ENCODE data around the gene PTRH2.

PTRH2 gene

DNA sequence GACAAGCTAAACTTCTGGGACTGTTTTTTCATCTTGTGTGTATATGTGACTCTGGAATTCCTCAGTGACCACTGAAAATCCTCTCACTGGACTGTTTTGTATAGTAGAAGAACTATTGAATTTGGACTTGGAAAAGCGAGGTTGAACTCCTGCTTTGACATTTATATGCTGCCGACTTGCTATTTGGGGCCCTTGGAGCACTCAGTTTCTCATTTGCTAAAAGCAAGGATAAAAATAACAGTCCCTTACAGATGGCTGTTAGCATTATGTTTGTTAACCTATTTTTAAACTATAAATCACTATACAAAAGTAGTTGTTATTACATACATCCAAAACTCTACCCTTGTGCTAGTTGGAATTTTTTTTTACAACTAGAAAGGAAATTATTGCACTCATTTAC, 9.2 kb upstream of the PTRH2 start:
- no peak for DNase-seq

DNA sequence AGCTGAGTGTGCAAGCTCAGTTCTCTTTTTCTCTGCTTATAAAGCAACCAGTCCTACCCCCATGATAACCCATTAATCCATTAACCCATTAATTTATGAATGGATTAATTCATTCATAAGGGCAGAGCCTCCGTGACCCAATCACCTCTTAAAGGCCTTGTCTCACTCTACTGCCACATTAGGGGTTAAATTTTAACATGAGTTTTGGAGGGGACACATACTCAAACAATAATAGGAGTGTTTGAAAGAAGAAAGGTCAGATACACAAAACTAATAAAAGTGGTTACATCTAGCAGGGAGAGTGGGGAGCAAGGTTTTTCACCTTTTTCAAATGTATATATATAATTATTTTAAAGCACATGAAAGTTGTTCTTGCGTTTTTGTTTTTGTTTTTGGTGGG, 7.0 kb upstream of the PTRH2 start:
- no peak for DNase-seq

DNA sequence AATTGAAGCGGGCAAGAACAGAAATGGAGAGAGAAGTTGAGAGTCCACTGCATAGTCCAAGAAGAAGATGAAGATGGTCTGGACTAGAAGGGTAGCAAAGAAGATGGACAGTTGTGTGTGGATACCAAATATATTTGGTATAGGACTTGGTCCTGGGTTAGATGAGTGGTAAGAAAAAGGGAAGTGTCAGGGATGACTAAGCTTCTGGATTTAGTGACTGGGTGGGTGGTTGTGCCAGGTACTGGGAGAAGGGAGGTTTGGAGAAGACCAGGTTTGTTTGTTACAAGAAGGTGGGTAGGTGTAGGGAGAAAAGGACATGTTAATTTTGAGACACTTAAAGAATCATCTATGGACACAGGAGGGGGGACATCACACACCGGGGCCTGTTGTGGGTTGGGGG, 5.6 kb upstream of the PTRH2 start:
- DNase-seq, result no peak

DNA sequence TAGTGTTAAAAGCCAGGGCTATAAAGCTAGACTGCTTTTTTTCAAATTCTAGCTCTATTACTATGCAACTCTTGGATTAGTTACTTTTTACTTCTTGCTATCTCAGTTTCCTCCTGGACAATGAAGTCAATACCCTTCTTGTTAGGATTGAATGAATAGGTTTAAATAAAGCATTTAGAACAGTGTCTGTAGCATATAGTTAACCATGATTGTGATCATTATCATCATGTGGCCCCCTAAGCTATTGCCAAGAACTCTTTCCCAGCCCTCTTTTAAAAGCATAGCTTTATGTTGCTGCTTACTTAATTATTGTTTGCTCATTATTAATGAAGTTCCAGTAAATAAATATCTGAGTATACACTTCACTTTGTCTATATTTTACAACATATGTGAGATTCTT, 4.7 kb upstream of the PTRH2 start:
- no peak for DNase-seq

DNA sequence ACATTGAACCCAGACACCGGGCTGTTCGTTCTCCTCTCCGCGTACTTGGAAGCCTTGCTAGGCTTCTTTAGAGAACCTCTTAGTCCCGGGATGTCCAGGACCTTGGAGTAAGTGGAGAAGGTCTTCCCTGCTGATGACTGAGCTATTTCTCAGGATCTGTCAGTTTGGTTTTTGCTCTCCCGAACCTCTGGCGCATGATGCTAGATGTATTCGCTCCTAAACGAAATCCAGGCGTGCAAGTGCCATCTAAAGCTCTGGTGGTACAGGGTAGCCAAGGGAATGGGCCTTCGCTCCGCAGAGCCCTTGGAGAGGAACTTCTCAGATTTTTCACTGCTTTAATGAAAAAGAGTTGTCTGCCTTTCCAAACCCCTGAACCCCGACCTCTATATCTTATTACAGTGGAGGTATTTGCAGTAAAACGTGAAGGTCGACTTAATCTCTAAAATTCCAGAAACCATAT, 771 bp upstream of the PTRH2 start:
- DNase-seq, result no peak

DNA sequence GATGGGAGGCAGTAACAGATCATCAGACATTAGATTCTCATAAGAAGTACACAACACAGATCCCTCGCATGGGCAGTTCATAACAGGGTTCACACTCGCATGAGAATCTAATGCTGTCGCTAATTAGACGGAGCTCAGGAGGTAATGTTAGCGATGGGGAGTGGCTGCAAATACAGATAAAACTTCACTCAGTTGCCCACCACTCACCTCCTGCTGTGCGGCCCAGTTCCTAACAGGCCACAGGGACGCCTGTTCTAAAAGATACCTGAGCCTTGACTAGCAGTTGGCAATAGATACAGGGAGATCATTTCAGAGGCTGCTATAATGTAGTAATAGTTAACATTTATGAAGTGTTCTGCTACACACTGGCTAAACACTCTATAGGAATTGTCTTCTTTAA, 4.9 kb downstream of the PTRH2 start:
- DNase-seq, result no peak

DNA sequence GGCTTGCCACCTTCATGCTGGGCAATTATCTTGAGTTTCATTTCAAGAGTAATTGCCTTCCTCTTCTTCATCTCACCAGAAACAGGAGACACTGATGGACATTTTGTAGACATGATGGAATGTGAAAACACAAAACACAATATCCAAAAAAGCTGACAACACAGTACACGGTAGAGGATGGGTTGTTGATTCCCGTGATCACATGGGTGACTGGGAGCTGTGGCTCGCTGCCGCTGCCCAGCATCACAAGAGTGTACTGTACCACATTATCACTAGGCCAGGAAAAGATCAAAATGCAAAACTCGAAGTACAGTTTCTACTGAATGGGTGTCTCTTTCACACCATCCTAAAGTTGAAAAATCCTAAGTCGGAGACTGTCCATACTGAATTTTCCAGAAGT, 7.4 kb downstream of the PTRH2 start:
- DNase-seq, result no peak

DNA sequence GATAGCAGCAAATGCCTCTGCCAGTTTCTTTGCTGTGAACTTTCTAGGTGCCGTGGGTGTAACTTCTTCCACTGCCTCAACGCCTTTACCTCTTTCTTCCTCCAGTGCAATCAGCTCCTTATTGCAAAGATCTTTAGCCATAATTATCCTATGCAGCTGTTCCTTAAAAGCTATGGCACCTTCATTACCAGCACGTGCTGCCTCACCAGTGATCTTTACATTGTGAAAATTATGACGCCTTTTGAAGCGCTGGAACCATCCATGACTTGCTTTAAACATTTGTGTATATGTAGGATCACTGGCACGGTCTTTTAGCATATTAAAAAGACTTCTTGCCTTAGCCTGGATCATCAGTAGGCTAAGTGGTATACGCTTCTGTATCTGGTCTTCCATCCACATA, 8.0 kb downstream of the PTRH2 start:
- DNase-seq, result no peak

DNA sequence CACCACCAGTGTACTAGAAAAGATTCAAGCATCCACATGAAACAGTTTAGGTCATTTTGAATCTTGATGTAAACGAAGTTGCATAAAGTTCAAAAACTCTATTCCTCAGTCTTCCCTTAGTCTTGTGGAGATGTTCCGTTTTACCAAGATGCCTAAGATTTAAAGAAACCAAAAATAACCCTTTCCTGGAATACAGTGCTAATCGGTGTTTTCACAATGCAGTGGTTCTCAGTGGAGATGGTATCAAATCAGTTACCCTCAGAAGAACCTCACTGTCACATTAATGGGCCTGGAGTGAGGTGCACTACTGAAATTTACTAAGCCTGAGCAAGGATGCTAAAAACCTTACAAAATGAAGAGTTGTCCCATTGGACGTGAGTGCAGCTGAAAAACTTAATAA, 9.1 kb downstream of the PTRH2 start:
- no peak for DNase-seq

DNA sequence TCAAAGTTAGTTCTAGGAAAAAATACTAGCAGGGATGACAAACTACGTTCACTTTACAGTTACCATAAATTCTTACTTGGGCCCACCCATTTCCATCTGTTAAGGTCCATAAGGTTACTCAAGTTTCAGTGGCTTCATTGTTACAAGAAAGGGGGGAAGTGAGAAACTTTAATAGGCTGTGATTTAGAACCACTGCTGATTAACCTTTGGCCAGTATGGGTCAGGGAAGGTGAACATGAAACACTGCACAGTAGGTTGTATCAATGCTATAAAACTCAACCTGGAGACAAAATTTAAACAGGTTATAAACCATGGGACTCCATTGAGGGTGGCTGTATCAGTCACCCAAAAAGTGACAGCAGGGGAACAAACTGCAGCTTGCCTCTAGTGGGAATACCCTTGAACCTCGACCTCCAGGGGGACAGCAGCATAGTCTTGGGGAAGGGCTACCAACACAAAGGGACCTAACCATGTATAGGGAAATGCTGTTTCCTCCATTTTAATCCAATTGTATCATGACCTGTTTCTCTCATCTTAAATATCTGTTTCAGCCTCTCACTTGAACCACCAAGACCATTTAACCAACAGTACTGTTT, 10.4 kb downstream of the PTRH2 start:
- no peak for DNase-seq

DNA sequence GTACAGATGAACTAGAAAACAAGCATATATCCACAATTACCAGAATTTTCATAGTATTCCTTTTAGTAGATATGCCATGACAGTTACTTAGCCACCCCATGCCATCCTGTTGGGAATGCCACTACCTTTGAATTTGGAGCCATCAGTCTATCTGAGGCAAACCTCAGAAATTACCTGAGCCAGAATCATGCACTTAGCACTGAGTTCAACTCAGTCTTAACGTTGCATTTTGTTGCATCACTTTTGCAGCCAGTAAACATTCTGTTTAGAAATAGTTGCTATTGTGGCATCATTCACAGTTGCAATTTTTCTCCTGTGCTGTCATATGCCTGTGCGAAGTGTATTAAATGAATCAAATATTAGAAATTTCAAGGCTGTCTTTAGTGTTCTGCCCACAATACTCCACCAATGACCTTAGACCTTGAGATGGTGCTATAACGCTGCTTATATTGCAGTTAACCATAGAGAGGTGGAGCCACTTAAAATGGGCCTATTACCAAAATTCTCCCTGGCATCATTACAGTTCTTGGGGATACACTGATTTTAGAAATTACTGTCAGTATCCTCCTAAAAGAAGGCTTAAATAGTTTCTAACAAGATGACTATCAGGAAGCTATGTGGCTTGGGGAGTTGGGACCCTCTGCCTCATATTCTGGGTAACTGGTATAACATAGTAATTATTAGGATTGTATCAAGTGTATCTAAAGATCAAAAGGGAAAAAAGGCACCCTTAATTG, 11.1 kb downstream of the PTRH2 start:
- DNase-seq, result no peak

DNA sequence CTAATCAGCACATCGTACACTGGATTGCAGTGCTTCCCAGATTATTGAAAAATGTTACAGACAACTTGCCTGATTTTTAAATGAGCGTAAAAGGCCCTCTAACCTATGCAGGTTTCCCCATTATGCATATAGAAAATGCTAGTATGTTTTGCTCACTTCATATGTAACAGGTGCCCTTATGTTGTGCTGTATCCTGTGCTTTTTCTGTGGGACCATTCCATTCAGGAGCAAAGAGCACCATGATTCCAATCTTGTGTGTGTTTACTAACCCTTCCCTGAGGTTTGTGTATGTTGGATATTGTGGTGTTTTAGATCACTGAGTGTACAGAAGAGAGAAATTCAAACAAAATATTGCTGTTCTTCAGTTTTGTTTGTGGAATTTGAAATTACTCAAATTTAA, 12.9 kb downstream of the PTRH2 start:
- no peak for DNase-seq

DNA sequence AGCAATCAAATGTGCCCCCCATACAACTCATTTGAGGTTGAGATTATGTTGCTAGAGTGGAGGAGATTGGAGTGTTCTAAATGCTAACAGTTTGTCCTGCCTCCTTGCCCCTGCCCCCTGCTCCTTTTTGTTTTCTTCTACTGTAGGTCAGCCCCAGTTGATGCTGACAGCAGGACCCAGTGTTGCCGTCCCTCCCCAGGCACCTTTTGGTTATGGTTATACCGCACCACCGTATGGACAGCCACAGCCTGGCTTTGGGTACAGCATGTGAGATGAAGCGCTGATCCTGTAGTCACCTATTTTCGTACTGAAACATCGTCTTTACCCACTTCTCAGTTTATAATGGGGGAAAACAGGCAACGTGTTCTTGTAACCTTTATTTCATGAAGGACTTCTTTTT, 13.6 kb downstream of the PTRH2 start:
- no peak for DNase-seq

DNA sequence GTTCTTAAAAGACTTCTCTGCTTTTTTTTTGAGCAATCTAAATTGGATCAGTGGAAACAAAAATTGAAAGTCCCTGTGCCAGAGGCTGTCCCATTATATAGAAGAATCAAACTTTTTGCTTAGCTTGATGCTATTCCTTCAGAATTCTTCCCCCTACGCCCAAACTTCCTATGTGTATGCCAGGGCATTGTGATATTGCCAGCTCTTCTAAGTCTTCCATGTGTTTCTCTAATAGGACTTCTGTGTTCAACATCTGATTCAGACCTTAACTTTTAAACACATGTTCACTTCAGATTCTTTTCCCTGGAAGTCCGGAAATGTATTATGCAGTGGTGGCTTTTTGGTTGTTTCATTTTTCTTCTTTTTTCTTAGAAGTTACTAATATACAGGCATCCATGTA, 18.7 kb downstream of the PTRH2 start:
- DNase-seq, result no peak

DNA sequence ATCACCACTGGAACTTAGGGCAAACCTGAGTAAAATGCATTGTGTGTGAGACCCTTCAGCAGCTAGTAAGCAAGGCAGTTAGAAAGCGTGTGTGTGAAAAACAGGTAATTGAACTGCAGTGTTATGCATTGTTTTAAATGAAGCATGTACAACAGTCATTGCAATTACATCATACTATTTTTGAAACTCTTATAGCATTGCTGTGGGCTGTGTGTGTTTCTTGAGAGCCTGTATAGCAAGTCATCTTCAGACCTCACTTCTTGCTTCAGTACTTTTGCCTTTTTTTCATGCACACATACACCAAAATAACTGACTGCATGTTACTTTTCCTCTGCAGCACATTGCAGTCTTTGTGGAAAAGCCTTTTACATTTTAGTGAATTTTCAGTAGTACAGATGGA, 19.2 kb downstream of the PTRH2 start:
- DNase-seq, result no peak

DNA sequence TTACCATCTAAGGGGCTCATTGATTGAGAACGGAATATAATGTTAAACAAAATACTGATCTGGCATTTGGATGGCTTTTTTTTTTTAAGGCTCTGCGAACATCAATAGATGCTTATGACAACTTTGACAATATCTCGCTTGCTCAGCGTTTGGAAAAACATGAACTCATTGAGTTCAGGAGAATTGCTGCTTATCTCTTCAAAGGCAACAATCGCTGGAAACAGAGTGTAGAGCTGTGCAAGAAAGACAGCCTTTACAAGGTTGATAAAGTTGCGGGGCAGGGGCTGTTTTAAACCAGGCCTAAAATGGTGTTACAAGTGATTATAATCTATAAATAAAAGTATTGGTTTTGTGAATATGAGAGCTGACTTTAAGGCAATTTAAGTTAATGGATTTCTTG, 22.3 kb downstream of the PTRH2 start:
- no peak for DNase-seq

DNA sequence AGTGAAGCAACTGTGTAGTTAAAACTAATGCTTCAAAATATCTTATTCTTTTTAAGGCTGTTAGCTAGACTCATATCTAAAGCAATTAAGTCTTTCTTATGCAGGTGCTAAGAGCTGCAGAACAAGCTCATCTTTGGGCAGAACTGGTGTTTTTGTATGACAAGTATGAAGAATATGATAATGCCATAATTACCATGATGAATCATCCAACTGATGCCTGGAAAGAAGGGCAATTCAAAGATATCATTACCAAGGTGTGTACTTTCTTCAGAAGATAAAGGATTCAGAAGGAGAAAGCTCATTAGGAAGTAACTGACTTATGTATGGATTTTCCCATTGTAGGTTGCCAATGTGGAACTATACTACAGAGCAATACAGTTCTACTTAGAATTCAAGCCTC, 23.9 kb downstream of the PTRH2 start:
- no peak for DNase-seq

DNA sequence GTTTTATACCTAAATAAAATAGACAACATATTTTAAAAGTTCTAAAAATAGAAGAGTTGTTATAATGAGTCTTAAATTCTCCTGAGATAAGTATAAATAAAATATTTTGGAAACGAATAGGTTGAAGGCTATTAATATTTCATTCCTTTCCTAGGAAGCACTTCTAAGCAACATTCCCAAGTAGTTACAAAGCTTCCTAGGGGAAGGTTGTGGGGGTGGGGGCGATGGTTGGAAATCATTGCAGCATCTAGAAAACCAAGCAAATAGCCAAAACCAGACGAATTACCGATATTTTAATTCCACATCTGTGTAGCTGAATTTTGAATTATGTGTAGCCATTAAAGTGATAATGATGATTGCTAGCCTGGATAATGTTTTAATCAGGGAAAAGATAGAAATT, 26.9 kb downstream of the PTRH2 start:
- no peak for DNase-seq

DNA sequence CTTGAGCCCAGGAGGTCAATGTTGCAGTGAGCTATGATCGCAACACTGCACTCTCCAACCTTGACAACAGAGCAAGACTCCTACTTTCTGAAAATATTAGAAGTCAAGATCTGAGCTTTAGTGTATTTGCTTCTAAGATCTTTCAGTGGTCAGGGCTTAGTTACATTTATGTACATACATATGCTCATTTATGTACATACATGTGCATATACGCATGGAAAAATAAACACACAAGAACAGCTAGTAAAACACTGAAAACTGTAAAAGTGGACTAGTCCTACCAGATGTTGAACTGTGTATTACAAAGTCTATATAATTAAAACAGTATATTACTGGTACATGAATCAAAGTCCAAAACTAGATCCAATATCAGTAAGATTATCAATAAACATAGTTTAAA, 28.3 kb downstream of the PTRH2 start:
- DNase-seq, result no peak

DNA sequence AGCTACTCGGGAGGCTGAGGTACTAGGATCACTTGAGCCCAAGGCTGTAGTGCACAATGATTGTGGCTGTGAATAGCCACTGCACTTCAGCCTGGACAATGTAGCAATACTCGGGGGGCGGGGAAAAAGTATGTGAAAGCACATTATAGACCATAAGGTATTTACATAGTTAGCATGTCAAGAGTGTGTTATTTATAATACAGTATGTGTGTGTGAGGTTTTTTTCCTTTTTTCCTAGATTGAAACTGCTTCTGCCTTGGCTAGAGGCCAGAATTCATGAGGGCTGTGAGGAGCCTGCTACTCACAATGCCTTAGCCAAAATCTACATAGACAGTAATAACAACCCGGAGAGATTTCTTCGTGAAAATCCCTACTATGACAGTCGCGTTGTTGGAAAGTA, 30.5 kb downstream of the PTRH2 start:
- DNase-seq, result no peak

DNA sequence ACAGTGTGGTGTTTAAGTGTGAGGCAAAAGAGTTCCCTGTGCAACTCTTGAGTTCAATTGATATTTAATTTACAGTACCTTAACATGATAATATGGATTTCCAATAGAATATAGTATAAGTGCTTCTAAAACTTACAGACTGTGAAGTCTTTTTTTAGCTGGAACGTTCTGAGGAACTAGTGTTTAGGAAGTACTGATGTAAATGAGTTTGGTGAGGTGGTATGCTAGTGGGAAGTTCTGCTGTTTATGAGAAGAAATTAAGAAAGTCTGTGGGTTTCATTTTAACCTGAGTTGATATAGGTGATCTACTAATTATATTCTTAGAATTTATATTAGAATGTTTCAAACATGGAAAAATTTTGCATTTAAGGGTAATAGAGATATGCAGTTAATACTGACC, 32.0 kb downstream of the PTRH2 start:
- DNase-seq, result no peak

DNA sequence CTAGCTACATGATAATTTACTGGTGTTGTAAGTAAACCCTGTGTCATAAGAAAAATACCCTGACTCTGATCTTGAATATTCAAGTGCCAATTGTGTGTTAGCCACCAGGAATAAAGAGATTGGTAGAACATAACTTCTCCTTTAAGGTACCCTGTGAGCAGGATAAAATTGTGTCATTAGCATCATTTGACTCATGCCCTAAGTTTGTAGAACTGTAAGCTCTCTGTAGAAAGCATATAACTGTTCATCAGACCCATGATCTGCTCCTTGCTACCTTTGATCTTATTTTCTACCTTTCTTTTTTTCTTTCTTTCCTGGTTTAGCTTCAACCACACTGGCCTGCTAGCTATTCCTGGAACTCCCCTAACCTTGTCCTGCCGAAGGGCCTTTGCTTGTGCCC, 35.8 kb downstream of the PTRH2 start:
- no peak for DNase-seq

DNA sequence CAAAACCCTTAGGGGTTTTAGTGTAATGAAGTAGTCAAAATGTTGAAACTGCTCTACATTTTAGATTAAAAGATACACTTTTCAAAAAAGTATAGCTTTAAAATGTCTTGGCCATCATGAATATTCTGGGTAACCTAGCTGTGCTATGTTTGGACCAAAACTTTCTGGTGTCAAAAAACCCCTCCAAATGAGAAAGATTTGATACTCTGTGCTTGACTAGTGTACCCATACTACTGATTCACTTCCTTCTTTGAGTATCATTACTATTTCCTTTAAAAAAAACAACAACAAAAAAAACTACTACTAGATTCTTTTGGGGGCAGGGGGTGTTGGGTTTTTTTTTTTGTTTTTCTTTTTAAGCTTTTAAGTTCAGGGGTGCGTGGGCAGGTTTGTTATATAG, 37.3 kb downstream of the PTRH2 start:
- DNase-seq, result no peak

DNA sequence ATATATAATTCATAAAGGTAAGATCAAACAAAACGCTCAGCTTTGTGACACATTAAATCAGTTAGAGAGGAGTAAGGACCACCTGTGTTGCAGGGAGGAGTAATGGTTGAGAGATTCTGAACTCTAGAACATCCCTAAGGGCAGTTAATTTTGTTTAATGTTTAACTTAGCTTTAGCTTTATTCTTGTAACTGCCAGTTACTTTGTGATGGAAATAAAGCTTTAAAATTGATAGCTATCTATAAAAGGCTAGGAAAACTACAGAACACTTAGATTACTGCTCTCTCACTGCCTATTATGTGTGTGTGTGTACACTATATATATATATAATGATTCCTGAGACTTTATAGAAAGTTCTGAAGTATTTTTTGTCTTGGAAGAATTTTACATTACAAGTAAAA, 37.8 kb downstream of the PTRH2 start:
- no peak for DNase-seq

DNA sequence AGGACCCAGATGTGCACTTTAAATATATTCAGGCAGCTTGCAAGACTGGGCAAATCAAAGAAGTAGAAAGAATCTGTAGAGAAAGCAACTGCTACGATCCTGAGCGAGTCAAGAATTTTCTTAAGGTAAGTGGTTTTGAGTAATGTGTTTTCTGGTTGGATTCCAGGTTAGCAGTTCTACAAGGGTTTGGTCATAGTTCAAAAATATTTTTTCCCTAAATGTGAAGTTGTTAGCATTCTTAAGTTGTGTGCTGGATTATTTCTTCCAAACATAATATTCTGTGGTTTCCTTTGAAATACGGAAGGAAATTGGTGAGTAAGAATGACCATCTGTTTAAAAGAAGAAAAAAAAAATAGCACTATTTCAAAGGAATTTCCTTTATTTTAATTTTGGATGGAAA, 38.4 kb downstream of the PTRH2 start:
- DNase-seq, result no peak
